HCT116 (cell line): ENCODE data around the gene KAT6B. TPM values are rescaled to one million over a fixed set of nuclear protein-coding genes. Genes with fewer than 3 reads are reported as not detected.

Experiments
- ATAC-seq: fragments of 200-7000 bp; cut with Tn5 transposase; 2 replicates; pipeline ENCODE4 v1.9.1; 2020; ENCODE audit warnings: mild to moderate bottlenecking, moderate library complexity
- BruUV-seq: library from RNA; stranded (reverse); fragments of 400-500 nt; replicated peaks from 2 replicates; lab custom pipeline; 2021; lab: Mats Ljungman, UMichigan
- CTCF ChIA-PET: fragments of 300-600 bp; sonication (Branson Sonifier 250); formaldehyde crosslinking; loops from one replicate; lab custom pipeline; 2021; ENCODE audit warnings: antibody characterized with exemption; lab: Charles Lee
- POLR2A ChIA-PET: fragments of 300-600, 350-600 bp; sonication (Branson Sonifier 250); formaldehyde crosslinking; loops from one replicate; lab custom pipeline; 2021; ENCODE audit warnings: antibody characterized with exemption; lab: Charles Lee
- RAD21 ChIA-PET, 2 experiments: fragments of 300-600 bp; sonication (Branson Sonifier 250); formaldehyde crosslinking; loops; one replicate each; lab custom pipeline; 2023; ENCODE audit warnings: low total read pairs in 2 of 2; ENCODE audit not compliant: uncharacterized antibody in 2 of 2, unreplicated experiment in 2 of 2, low non-redundant PET in 1 of 2; lab: Charles Lee
- DNase-seq: peaks from one replicate; pipeline ENCODE4 v3.0.0-alpha.2; 2010; ENCODE audit warnings: low read depth, low spot score
- H2AFZ ChIP-seq: fragments of 200-600 bp; shearing (Covaris generic), sonication (generic); 2 replicates; pipeline ENCODE4 v1.6.1; 2017; ENCODE audit warnings: low read depth, mixed run types, mixed read lengths, antibody characterized with exemption, low read length; ENCODE audit not compliant: poor library complexity, severe bottlenecking
- H3K27ac ChIP-seq: 2 replicates; pipeline ENCODE4 v1.5.1; 2012; ENCODE audit warnings: low read depth, low read length
- H3K27me3 ChIP-seq: fragments of 200-600 bp; sonication (generic); 2 replicates; pipeline ENCODE4 v1.6.1; 2016; ENCODE audit warnings: mixed run types, low read length, mixed read lengths; ENCODE audit not compliant: insufficient read depth
- H3K36me3 ChIP-seq, 2 experiments: fragments of 200-500 bp in 1 of 2; fragments of 200-600 bp in 1 of 2; sonication (Bioruptor generic) in 1 of 2; sonication (generic) in 1 of 2; 2 replicates each; pipeline versions ENCODE4 v1.5.1 to v1.6.1; 2014 to 2016; ENCODE audit warnings: low read length in 2 of 2, inconsistent platforms in 1 of 2, mixed read lengths in 1 of 2, mixed run types in 1 of 2; ENCODE audit not compliant: insufficient read depth in 2 of 2, control insufficient read depth in 1 of 2
- H3K4me1 ChIP-seq, 2 experiments: fragments of 200-600 bp in 1 of 2; sonication (generic) in 1 of 2; 2 replicates each; pipeline versions ENCODE4 v1.5.1 to v1.6.1; 2012 to 2017; ENCODE audit warnings: low read length in 2 of 2, inconsistent platforms in 1 of 2, mild to moderate bottlenecking in 1 of 2, mixed read lengths in 1 of 2, mixed run types in 1 of 2, moderate library complexity in 1 of 2; ENCODE audit not compliant: insufficient read depth in 2 of 2, control insufficient read depth in 1 of 2
- H3K4me2 ChIP-seq: fragments of 200-600 bp; sonication (generic); 2 replicates; pipeline ENCODE4 v1.6.1; 2017; ENCODE audit warnings: mixed run types, low read length, mixed read lengths
- H3K4me3 ChIP-seq, 2 experiments: fragments of 200-600 bp in 1 of 2; sonication (generic) in 1 of 2; replicated peaks in 1 of 2; 2 replicates each; pipeline ENCODE4 v1.5.1; 2011 to 2016; ENCODE audit warnings: low read length in 2 of 2, control low read depth in 1 of 2, low read depth in 1 of 2, mild to moderate bottlenecking in 1 of 2, mixed read lengths in 1 of 2, mixed run types in 1 of 2
- H3K79me2 ChIP-seq: fragments of 200-600 bp; sonication (generic); 2 replicates; pipeline ENCODE4 v1.6.1; 2017; ENCODE audit warnings: mild to moderate bottlenecking, mixed run types, low read length, moderate library complexity, mixed read lengths; ENCODE audit not compliant: insufficient read depth
- H3K9ac ChIP-seq: fragments of 200-600 bp; sonication (generic); 2 replicates; pipeline ENCODE4 v1.6.1; 2016; ENCODE audit warnings: low read length, mixed read lengths
- H3K9me2 ChIP-seq: fragments of 200-600 bp; sonication (generic), shearing (Covaris generic); 2 replicates; pipeline ENCODE4 v1.6.1; 2017; ENCODE audit warnings: mixed run types, mild to moderate bottlenecking, moderate library complexity; ENCODE audit not compliant: insufficient read depth
- H3K9me3 ChIP-seq, 2 experiments: fragments of 200-500 bp in 1 of 2; fragments of 200-600 bp in 1 of 2; sonication (Bioruptor generic) in 1 of 2; sonication (generic) in 1 of 2; 2 replicates each; pipeline ENCODE4 v1.6.1; 2014 to 2017; ENCODE audit warnings: low read length in 2 of 2, mixed read lengths in 2 of 2, inconsistent platforms in 1 of 2, low read depth in 1 of 2, mild to moderate bottlenecking in 1 of 2, mixed run types in 1 of 2, moderate library complexity in 1 of 2; ENCODE audit not compliant: control insufficient read depth in 1 of 2, insufficient read depth in 1 of 2
- H4K20me1 ChIP-seq: fragments of 200-600 bp; sonication (generic), shearing (Covaris generic); 2 replicates; pipeline ENCODE4 v1.6.1; 2017; ENCODE audit warnings: mixed run types, mild to moderate bottlenecking, moderate library complexity; ENCODE audit not compliant: insufficient read depth
- ATF3 ChIP-seq: IDR thresholded peaks from 2 replicates; pipeline ENCODE4 v1.6.1; 2012
- CBX3 ChIP-seq: IDR thresholded peaks from 2 replicates; pipeline ENCODE4 v1.6.1; 2012; ENCODE audit warnings: low read depth
- CEBPB ChIP-seq: IDR thresholded peaks from 2 replicates; pipeline ENCODE4 v1.6.1; 2012; ENCODE audit warnings: low read depth
- CTCF ChIP-seq, 3 experiments: fragments of 200-600 bp in 1 of 3; sonication (generic) in 1 of 3; IDR thresholded peaks in 2 of 3; conservative IDR thresholded peaks in 1 of 3; 2 replicates each; pipeline ENCODE4 v1.5.1; 2012 to 2017; ENCODE audit warnings: low read depth in 2 of 3, low read length in 2 of 3, antibody characterized with exemption in 1 of 3, borderline replicate concordance in 1 of 3, control low read depth in 1 of 3, mild to moderate bottlenecking in 1 of 3, mixed read lengths in 1 of 3, mixed run types in 1 of 3, moderate library complexity in 1 of 3; ENCODE audit not compliant: insufficient read depth in 1 of 3
- ELF1 ChIP-seq: IDR thresholded peaks from 2 replicates; pipeline ENCODE4 v1.6.1; 2012; ENCODE audit warnings: low read depth, borderline replicate concordance
- EZH2 ChIP-seq: fragments of 200-600 bp; sonication (generic); IDR thresholded peaks from 2 replicates; pipeline ENCODE4 v1.6.1; 2017; ENCODE audit warnings: antibody characterized with exemption, mixed run types
- EZH2phosphoT487 ChIP-seq: fragments of 200-600 bp; IDR thresholded peaks from 2 replicates; pipeline ENCODE4 v1.6.1; 2018; ENCODE audit warnings: antibody characterized with exemption, borderline replicate concordance
- JUND ChIP-seq: IDR thresholded peaks from 2 replicates; pipeline ENCODE4 v1.6.1; 2012
- MAX ChIP-seq: IDR thresholded peaks from 2 replicates; pipeline ENCODE4 v1.6.1; 2012
- POLR2A ChIP-seq: IDR thresholded peaks from 2 replicates; pipeline ENCODE4 v1.7.0; 2011; ENCODE audit warnings: borderline replicate concordance; ENCODE audit not compliant: insufficient read depth, insufficient read length; ENCODE audit errors: extremely low read depth
- POLR2AphosphoS5 ChIP-seq: IDR thresholded peaks from 2 replicates; pipeline ENCODE4 v1.6.1; 2011; ENCODE audit warnings: mild to moderate bottlenecking, low read depth, low read length, moderate library complexity
- RAD21 ChIP-seq: IDR thresholded peaks from 2 replicates; pipeline ENCODE4 v1.6.1; 2012; ENCODE audit warnings: low read depth, mild to moderate bottlenecking
- REST ChIP-seq: IDR thresholded peaks from 2 replicates; pipeline ENCODE4 v1.6.1; 2012; ENCODE audit warnings: low read depth
- SIN3A ChIP-seq: IDR thresholded peaks from 2 replicates; pipeline ENCODE4 v1.6.1; 2012; ENCODE audit warnings: low read depth
- SRF ChIP-seq: IDR thresholded peaks from 2 replicates; pipeline ENCODE4 v1.6.1; 2012; ENCODE audit warnings: low read depth
- TCF7L2 ChIP-seq: IDR thresholded peaks from 2 replicates; pipeline ENCODE4 v1.7.0; 2011; ENCODE audit warnings: borderline replicate concordance, inconsistent platforms; ENCODE audit not compliant: insufficient read depth, insufficient read length; ENCODE audit errors: extremely low read depth
- YY1 ChIP-seq: IDR thresholded peaks from 2 replicates; pipeline ENCODE4 v1.6.1; 2011; ENCODE audit warnings: low read length, low read depth, moderate library complexity, mild to moderate bottlenecking; ENCODE audit not compliant: insufficient replicate concordance; ENCODE audit errors: extremely low read depth
- ZBTB33 ChIP-seq: IDR thresholded peaks from 2 replicates; pipeline ENCODE4 v1.6.1; 2011; ENCODE audit warnings: mild to moderate bottlenecking, low read length, moderate library complexity; ENCODE audit not compliant: insufficient replicate concordance; ENCODE audit errors: extremely low read depth
- ZFX ChIP-seq: fragments of 450-650 bp; IDR thresholded peaks from 2 replicates; pipeline ENCODE4 v1.6.1; 2017
- ZNF274 ChIP-seq: fragments of 200-500 bp; sonication (Bioruptor generic); IDR thresholded peaks from 2 replicates; pipeline ENCODE4 v1.6.1; 2014; ENCODE audit warnings: mild to moderate bottlenecking, low read depth, low read length, inconsistent platforms
- intact Hi-C: fragments of 100-400 bp; cut with micrococcal nuclease; formaldehyde crosslinking; loops from 2 replicates; pipeline ENCODE4 v1.10.0; 2022
- total RNA-seq: library from RNA; stranded (reverse); gene quantifications from one replicate; pipeline ENCODE4 v1.2.1, GENCODE V29; 2021; ENCODE audit not compliant: unreplicated experiment

The KAT6B gene
- total RNA-seq, 1 experiment from 2014 or later, result 17.8 TPM

GRCh38 chr10:74923556-74923955 lies 97.2 kb downstream of the KAT6B start:
- RAD21 ChIA-PET, result no interaction called here
- Histone ChIP-seq H3K4me3 (0 out of 4 replicates have a peak overlapping the region, but pooled peaks of 1 of the 2 experiments have one; percentile 20), H3K79me2 (no peaks in the 10 kb centered on the region; the same call in 1 of the 2 replicates), H3K36me3 (no peaks in the 10 kb centered on the region), H3K9me3 (peaks cover 0 to 4% of the 10 kb centered on the region in 2 experiments; a peak in 1 of 4 replicates), H3K4me2 (peak overlapping the region; percentile 64), H3K9ac (peak overlapping the region; percentile 20; the same call in 1 of the 2 replicates), H3K27ac (no peak overlapping the region), H3K27me3 (no peaks in the 10 kb centered on the region), H3K9me2 (no peaks in the 10 kb centered on the region), H2AFZ (no peak overlapping the region), H4K20me1 (no peaks in the 10 kb centered on the region), H3K4me1 (peaks cover 43 to 60% of the 10 kb centered on the region in 2 experiments)
- BruUV-seq, result no TSS peak
- intact Hi-C loops, result no loop called here
- TF ChIP-seq POLR2A (no peak), YY1 (no peak), SIN3A (no peak), ATF3 (no peak), JUND (no peak), SRF (no peak), CEBPB (no peak), CBX3 (no peak), REST (no peak), MAX (no peak; the same call in 1 of the 2 replicates), ZNF274 (no peak), ELF1 (no peak), EZH2 (no peak), EZH2phosphoT487 (no peak), RAD21 (no peak), TCF7L2 (no peak), POLR2AphosphoS5 (no peak), CTCF (IDR thresholded peaks at IDR 0.05 in 2 of 3, conservative IDR thresholded peaks at IDR 0.05 in 1 of 3; ENCODE audit: borderline replicate concordance in 1 of 3, insufficient read depth in 1 of 3, low read depth in 2 of 3, low read length in 2 of 3) (no peak), ZFX (no peak), ZBTB33 (no peak)
- CTCF ChIA-PET, result no interaction called here
- ATAC-seq (peak; percentile 33), DNase-seq (no peak)
- POLR2A ChIA-PET, result no interaction called here
